SK-N-SH (cell line): Measurements from ENCODE around the gene HBP1. TPM values are rescaled to one million over a fixed set of nuclear protein-coding genes. Genes with fewer than 3 reads are reported as not detected.
"Not testable (repeated sequence)": the region's sequence is repeated elsewhere in the genome, so short reads cannot be mapped to it uniquely, and the experiment has no call there.

Experiments
- CTCF ChIA-PET: fragments of 300-600, 350-600 bp; formaldehyde crosslinking; extraction: SDS; loops from one replicate; lab custom pipeline; 2021; lab: Yijun Ruan, JAX
- POLR2A ChIA-PET: fragments of 350-600 bp; sonication (Branson Sonifier 250); formaldehyde crosslinking; extraction: SDS; loops from one replicate; lab custom pipeline; 2020; ENCODE audit warnings: antibody characterized with exemption, inconsistent platforms; lab: Yijun Ruan, JAX
- DNase-seq: peaks from one replicate; pipeline ENCODE4 v3.0.0; 2012
- H2AFZ ChIP-seq: fragments of 200-600 bp; sonication (generic); 2 replicates; pipeline ENCODE4 v1.8.1; 2016; ENCODE audit warnings: antibody characterized with exemption, mild to moderate bottlenecking, low read depth
- H3F3A ChIP-seq: fragments of 200-600 bp; sonication (generic); replicated peaks from 2 replicates; pipeline ENCODE3; 2016; ENCODE audit warnings: antibody characterized with exemption, mild to moderate bottlenecking; ENCODE audit not compliant: insufficient read depth
- H3K27ac ChIP-seq, 2 experiments: fragments of 200-500 bp in 1 of 2; fragments of 200-600 bp in 1 of 2; sonication (Bioruptor generic) in 1 of 2; sonication (generic), shearing (Covaris generic) in 1 of 2; 2 replicates each; pipeline versions ENCODE4 v1.5.1 to v1.6.1; 2014 to 2016; ENCODE audit warnings: low read depth in 2 of 2, inconsistent platforms in 1 of 2, low read length in 1 of 2, mild to moderate bottlenecking in 1 of 2, mixed read lengths in 1 of 2
- H3K27me3 ChIP-seq: fragments of 200-600 bp; sonication (generic), shearing (Covaris generic); 2 replicates; pipeline ENCODE4 v1.6.1; 2016; ENCODE audit warnings: mixed run types; ENCODE audit not compliant: insufficient read depth
- H3K36me3 ChIP-seq, 2 experiments: fragments of 200-500 bp in 1 of 2; fragments of 200-600 bp in 1 of 2; sonication (Bioruptor generic) in 1 of 2; sonication (generic) in 1 of 2; replicated peaks in 1 of 2; 2 replicates each; pipeline versions ENCODE3 to v1.5.1; 2014 to 2016; ENCODE audit warnings: low read length in 1 of 2, mild to moderate bottlenecking in 1 of 2; ENCODE audit not compliant: insufficient read depth in 2 of 2, control insufficient read depth in 1 of 2
- H3K4me1 ChIP-seq, 2 experiments: fragments of 200-500 bp in 1 of 2; fragments of 200-600 bp in 1 of 2; sonication (Bioruptor generic) in 1 of 2; sonication (generic), shearing (Covaris generic) in 1 of 2; 2 replicates each; pipeline versions ENCODE4 v1.5.1 to v1.6.1; 2014 to 2016; ENCODE audit warnings: low read depth in 1 of 2, low read length in 1 of 2, mixed run types in 1 of 2; ENCODE audit not compliant: insufficient read depth in 2 of 2, control insufficient read depth in 1 of 2
- H3K4me2 ChIP-seq: fragments of 200-600 bp; sonication (generic), shearing (Covaris generic); 2 replicates; pipeline ENCODE4 v1.6.1; 2017; ENCODE audit warnings: mixed run types
- H3K4me3 ChIP-seq, 2 experiments: fragments of 200-500 bp in 1 of 2; fragments of 200-600 bp in 1 of 2; sonication (Bioruptor generic) in 1 of 2; sonication (generic), shearing (Covaris generic) in 1 of 2; 2 replicates each; pipeline versions ENCODE4 v1.5.1 to v1.8.1; 2014 to 2016; ENCODE audit warnings: low read depth in 2 of 2, inconsistent platforms in 1 of 2, low read length in 1 of 2, mild to moderate bottlenecking in 1 of 2, mixed read lengths in 1 of 2, moderate library complexity in 1 of 2
- H3K79me2 ChIP-seq: fragments of 200-600 bp; sonication (generic); 2 replicates; pipeline ENCODE4 v1.8.1; 2017; ENCODE audit warnings: mild to moderate bottlenecking; ENCODE audit not compliant: insufficient read depth
- H3K9ac ChIP-seq: fragments of 200-600 bp; sonication (generic); 2 replicates; pipeline ENCODE4 v1.6.1; 2017; ENCODE audit warnings: mixed run types
- H3K9me2 ChIP-seq: fragments of 200-600 bp; sonication (generic); 2 replicates; pipeline ENCODE4 v1.6.1; 2017; ENCODE audit warnings: mixed run types
- H3K9me3 ChIP-seq: fragments of 200-600 bp; sonication (generic); 2 replicates; pipeline ENCODE4 v1.6.1; 2017; ENCODE audit warnings: mixed run types, mild to moderate bottlenecking, moderate library complexity
- H4K20me1 ChIP-seq: fragments of 200-600 bp; sonication (generic); 2 replicates; pipeline ENCODE4 v1.6.1; 2017; ENCODE audit warnings: mild to moderate bottlenecking, mixed run types; ENCODE audit not compliant: insufficient read depth
- CHD2 ChIP-seq: fragments of 150-350 bp; IDR thresholded peaks from 2 replicates; pipeline ENCODE4 v1.6.1; 2018; ENCODE audit warnings: low read length; ENCODE audit not compliant: partially characterized antibody
- EP300 ChIP-seq, 2 experiments: IDR thresholded peaks; 2 replicates each; pipeline versions ENCODE4 v1.4.0 to v1.6.1; 2012; ENCODE audit warnings: borderline replicate concordance in 1 of 2, low read depth in 1 of 2, low read length in 1 of 2
- FOXM1 ChIP-seq: IDR thresholded peaks from 2 replicates; pipeline ENCODE4 v1.4.0; 2012; ENCODE audit warnings: low read depth, mild to moderate bottlenecking
- MXI1 ChIP-seq: IDR thresholded peaks from 2 replicates; pipeline ENCODE4 v1.6.1; 2012; ENCODE audit warnings: mild to moderate bottlenecking, low read depth, low read length, improper control_type of control experiment
- NRF1 ChIP-seq: IDR thresholded peaks from 2 replicates; pipeline ENCODE4 v1.6.1; 2012; ENCODE audit warnings: low read depth, mild to moderate bottlenecking, low read length
- POLR2AphosphoS5 ChIP-seq: IDR thresholded peaks from 2 replicates; pipeline ENCODE4 v1.6.1; 2012; ENCODE audit warnings: low read depth, low read length
- RFX5 ChIP-seq: IDR thresholded peaks from 2 replicates; pipeline ENCODE4 v1.6.1; 2012; ENCODE audit warnings: mild to moderate bottlenecking, improper control_type of control experiment, low read length
- TAF1 ChIP-seq: IDR thresholded peaks from 2 replicates; pipeline ENCODE4 v1.6.1; 2012; ENCODE audit warnings: low read depth, mild to moderate bottlenecking, low read length, moderate library complexity, borderline replicate concordance
- TCF12 ChIP-seq: IDR thresholded peaks from 2 replicates; pipeline ENCODE4 v1.4.0; 2012
- YY1 ChIP-seq: IDR thresholded peaks from 2 replicates; pipeline ENCODE4 v1.4.0; 2012; ENCODE audit warnings: low read depth, mild to moderate bottlenecking
- WGBS: methylation state at CpG from one replicate; pipeline ENCODE4 v1.1.6; 2017; ENCODE audit warnings: low lambda C conversion rate; 5-methylcytosine and 5-hydroxymethylcytosine counted together
- polyA plus RNA-seq, 3 experiments: library from polyadenylated mRNA; depleted of rRNA; stranded (reverse); fragments of >200 nt; gene quantifications; 2 replicates each; pipeline ENCODE4 v1.2.3, GENCODE V29; 2012
- TF ChIP-seq, protein P1 (sequence below): fragments of 150-350 bp; IDR thresholded peaks from 2 replicates; pipeline ENCODE4 v1.6.1; 2017; ENCODE audit warnings: antibody characterized with exemption, low read length, low read depth, borderline replicate concordance
- TF ChIP-seq, protein P2 (sequence below): IDR thresholded peaks from 2 replicates; pipeline ENCODE4 v1.4.0; 2012; ENCODE audit warnings: low read depth, borderline replicate concordance
- TF ChIP-seq, protein P3 (sequence below): fragments of 200-600 bp; sonication (generic); IDR thresholded peaks from 2 replicates; pipeline ENCODE4 v1.6.1; 2017; ENCODE audit warnings: antibody characterized with exemption, mild to moderate bottlenecking, moderate library complexity
- TF ChIP-seq, protein P4 (sequence below): IDR thresholded peaks from 2 replicates; pipeline ENCODE4 v1.4.0; 2012; ENCODE audit warnings: low read depth
- TF ChIP-seq, protein P5 (sequence below): IDR thresholded peaks from 2 replicates; pipeline ENCODE4; 2012

HBP1 gene
- polyA plus RNA-seq, 1 of the 3 experiments (the other 2 are of a cell fraction), result 27.2 TPM

DNA sequence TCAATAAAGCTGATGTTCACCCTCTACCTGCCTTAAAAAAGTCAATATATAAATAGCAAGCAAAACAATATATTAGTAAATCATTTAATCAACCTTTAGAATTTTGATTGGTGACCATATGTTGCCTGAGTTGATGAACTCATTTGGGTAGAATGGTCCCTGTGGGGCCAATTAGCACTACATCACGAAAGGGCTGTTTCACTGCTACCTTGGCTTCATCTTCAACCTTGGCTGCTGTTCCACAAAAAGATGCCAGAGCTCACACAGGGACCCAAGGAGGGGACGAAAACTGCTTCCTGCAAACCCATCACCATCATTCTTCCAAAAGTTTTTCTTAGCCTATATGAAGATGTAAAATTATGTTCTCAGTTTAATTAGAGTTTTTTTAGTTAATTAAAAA lies 35.4 kb upstream of the HBP1 start:
- Histone ChIP-seq H3K79me2 (no peaks in the 10 kb centered on the region), H3K4me3 (no peak overlapping the region), H3K9ac (no peak overlapping the region), H3K4me1 (no peaks in the 10 kb centered on the region; a peak in 1 of 4 replicates), H3K27ac (no peak overlapping the region), H3K36me3 (peaks cover 0 to 9% of the 10 kb centered on the region in 2 experiments), H4K20me1 (no peaks in the 10 kb centered on the region), H2AFZ (no peak overlapping the region)
- 84% methylated on average over 2 of the region's 2 CpGs for WGBS
- ChIA-PET POLR2A (no interaction called here), CTCF (interaction anchor here (0.8 to 5.1 kb wide), 5 partner anchors 10 to 319 kb away, joined by 3 to 90 read pairs (median 8); no protein-coding TSS in a partner anchor)
- DNase-seq, result no peak
- no peak for TF ChIP-seq TCF12
- TF ChIP-seq MXI1, result no peak
- TF ChIP-seq EP300 (IDR thresholded peaks at IDR 0.05; ENCODE audit: borderline replicate concordance in 1 of 2, low read depth in 1 of 2, low read length in 1 of 2), result no peak
- TF ChIP-seq, protein P1, sequence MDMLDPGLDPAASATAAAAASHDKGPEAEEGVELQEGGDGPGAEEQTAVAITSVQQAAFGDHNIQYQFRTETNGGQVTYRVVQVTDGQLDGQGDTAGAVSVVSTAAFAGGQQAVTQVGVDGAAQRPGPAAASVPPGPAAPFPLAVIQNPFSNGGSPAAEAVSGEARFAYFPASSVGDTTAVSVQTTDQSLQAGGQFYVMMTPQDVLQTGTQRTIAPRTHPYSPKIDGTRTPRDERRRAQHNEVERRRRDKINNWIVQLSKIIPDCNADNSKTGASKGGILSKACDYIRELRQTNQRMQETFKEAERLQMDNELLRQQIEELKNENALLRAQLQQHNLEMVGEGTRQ, result no peak
- TF ChIP-seq, protein P2, sequence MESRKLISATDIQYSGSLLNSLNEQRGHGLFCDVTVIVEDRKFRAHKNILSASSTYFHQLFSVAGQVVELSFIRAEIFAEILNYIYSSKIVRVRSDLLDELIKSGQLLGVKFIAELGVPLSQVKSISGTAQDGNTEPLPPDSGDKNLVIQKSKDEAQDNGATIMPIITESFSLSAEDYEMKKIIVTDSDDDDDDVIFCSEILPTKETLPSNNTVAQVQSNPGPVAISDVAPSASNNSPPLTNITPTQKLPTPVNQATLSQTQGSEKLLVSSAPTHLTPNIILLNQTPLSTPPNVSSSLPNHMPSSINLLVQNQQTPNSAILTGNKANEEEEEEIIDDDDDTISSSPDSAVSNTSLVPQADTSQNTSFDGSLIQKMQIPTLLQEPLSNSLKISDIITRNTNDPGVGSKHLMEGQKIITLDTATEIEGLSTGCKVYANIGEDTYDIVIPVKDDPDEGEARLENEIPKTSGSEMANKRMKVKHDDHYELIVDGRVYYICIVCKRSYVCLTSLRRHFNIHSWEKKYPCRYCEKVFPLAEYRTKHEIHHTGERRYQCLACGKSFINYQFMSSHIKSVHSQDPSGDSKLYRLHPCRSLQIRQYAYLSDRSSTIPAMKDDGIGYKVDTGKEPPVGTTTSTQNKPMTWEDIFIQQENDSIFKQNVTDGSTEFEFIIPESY, result no peak
- no peak for TF ChIP-seq YY1
- TF ChIP-seq, protein P3, sequence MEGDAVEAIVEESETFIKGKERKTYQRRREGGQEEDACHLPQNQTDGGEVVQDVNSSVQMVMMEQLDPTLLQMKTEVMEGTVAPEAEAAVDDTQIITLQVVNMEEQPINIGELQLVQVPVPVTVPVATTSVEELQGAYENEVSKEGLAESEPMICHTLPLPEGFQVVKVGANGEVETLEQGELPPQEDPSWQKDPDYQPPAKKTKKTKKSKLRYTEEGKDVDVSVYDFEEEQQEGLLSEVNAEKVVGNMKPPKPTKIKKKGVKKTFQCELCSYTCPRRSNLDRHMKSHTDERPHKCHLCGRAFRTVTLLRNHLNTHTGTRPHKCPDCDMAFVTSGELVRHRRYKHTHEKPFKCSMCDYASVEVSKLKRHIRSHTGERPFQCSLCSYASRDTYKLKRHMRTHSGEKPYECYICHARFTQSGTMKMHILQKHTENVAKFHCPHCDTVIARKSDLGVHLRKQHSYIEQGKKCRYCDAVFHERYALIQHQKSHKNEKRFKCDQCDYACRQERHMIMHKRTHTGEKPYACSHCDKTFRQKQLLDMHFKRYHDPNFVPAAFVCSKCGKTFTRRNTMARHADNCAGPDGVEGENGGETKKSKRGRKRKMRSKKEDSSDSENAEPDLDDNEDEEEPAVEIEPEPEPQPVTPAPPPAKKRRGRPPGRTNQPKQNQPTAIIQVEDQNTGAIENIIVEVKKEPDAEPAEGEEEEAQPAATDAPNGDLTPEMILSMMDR, result no peak
- no peak for TF ChIP-seq NRF1
- no peak for TF ChIP-seq FOXM1
- TF ChIP-seq, all 33 proteins: peak for 0
- H3F3A ChIP-seq, result no peaks in the 10 kb centered on the region
- no peaks in the 10 kb centered on the region for H3K27me3 ChIP-seq
- H3K9me3 ChIP-seq, result no peaks in the 10 kb centered on the region
- no peak overlapping the region for H3K4me2 ChIP-seq
- H3K9me2 ChIP-seq, result no peaks in the 10 kb centered on the region

DNA sequence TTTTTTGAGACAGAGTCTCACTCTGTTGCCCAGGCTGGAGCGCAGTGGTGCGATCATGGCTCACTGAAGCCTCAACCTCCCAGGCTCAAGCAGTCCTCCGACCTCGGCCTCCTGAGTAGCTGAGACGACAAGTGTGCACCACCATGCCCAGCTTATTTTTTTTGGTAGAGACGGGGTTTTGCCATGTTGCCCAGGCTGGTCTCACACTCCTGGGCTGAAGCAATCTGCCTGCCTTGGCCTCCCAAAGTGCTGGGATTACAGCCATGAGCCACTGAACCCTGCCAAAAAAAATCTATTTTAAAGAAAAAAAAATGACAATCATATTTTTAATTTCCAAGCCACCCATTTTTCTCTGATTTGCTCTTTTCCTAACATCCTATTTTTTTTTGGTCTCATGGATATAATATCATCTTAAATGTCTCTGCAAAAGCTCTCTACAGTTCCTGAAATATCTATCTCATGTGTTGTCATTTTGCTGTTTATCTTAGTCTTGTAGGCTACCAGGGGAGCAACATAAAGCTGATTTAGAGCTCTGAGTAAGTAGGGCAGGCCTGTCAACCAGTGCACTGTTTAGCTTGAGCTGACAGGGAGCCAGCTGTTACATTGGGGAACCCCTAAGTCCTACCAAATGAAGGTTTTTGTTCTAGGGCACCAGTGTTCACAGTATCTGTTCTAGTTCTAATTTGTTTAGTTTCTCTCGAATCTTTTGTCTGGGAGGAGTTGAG lies 29.9 kb upstream of the HBP1 start:
- Histone ChIP-seq H3K9ac (no peak overlapping the region), H3K9me2 (no peaks in the 10 kb centered on the region), H3K36me3 (peaks cover 0 to 9% of the 10 kb centered on the region in 2 experiments), H3K4me2 (no peak overlapping the region), H3F3A (peaks cover 5% of the 10 kb centered on the region), H3K27me3 (no peaks in the 10 kb centered on the region), H3K79me2 (no peaks in the 10 kb centered on the region), H3K4me1 (no peaks in the 10 kb centered on the region; a peak in 1 of 4 replicates), H2AFZ (no peak overlapping the region), H3K27ac (no peak overlapping the region), H3K4me3 (no peak overlapping the region)
- CTCF ChIA-PET, result interaction anchor here (0.9 to 2.5 kb wide), 10 partner anchors 9 to 962 kb away, joined by 3 to 21 read pairs (median 4); no protein-coding TSS in a partner anchor
- no peak for DNase-seq
- POLR2A ChIA-PET, result no interaction called here
- TF ChIP-seq, protein P4, sequence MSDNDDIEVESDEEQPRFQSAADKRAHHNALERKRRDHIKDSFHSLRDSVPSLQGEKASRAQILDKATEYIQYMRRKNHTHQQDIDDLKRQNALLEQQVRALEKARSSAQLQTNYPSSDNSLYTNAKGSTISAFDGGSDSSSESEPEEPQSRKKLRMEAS, result no peak
- no peak for TF ChIP-seq TAF1
- TF ChIP-seq, protein P5, sequence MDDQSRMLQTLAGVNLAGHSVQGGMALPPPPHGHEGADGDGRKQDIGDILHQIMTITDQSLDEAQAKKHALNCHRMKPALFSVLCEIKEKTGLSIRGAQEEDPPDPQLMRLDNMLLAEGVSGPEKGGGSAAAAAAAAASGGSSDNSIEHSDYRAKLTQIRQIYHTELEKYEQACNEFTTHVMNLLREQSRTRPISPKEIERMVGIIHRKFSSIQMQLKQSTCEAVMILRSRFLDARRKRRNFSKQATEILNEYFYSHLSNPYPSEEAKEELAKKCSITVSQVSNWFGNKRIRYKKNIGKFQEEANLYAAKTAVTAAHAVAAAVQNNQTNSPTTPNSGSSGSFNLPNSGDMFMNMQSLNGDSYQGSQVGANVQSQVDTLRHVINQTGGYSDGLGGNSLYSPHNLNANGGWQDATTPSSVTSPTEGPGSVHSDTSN, result peak; percentile 29; the same call in 1 of the 2 replicates
- no peak for TF ChIP-seq EP300 (IDR thresholded peaks at IDR 0.05; ENCODE audit: borderline replicate concordance in 1 of 2, low read depth in 1 of 2, low read length in 1 of 2)
- no peak for TF ChIP-seq POLR2AphosphoS5
- no peak for TF ChIP-seq RFX5
- TF ChIP-seq CHD2, result no peak
- TF ChIP-seq TCF12, result 0 out of 2 replicates have a peak, but pooled peaks have one; percentile 17
- TF ChIP-seq, all 33 proteins: peak for 2
- H4K20me1 ChIP-seq, result no peaks in the 10 kb centered on the region
- 80% methylated on average over 7 of the region's 7 CpGs for WGBS
- H3K9me3 ChIP-seq, result no peaks in the 10 kb centered on the region

DNA sequence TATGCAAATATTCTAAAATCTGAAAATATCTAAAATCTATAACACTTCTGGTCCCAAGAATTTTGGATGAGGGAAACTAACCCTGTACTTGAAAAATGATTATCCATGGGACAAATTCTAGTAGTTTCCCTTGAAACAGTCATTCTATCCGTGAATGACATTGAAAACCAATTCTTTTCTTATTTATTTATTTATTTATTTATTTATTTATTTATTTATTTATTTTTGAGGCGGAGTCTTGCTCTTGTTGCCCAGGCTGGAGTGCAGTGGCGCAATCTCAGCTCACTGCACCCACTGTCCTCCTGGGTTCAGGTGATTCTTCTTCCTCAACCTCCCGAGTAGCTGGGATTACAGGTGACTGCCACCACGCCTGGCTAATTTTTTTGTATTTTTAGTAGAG lies 24.9 kb upstream of the HBP1 start:
- POLR2A ChIA-PET, DNase-seq, H2AFZ ChIP-seq, H4K20me1 ChIP-seq, H3K9me3 ChIP-seq, H3K4me3 ChIP-seq, H3K36me3 ChIP-seq, H3K4me2 ChIP-seq, H3K4me1 ChIP-seq, H3K9me2 ChIP-seq, H3K79me2 ChIP-seq, H3K27me3 ChIP-seq, H3K9ac ChIP-seq, H3K27ac ChIP-seq: not testable (repeated sequence)
- CTCF ChIA-PET, result interaction anchor here (1.1 to 1.6 kb wide), 2 partner anchors 12 kb away, joined by 4 to 5 read pairs; no protein-coding TSS in a partner anchor
- H3F3A ChIP-seq, result peaks cover 33% of the 10 kb centered on the region
- 75% methylated on average over 5 of the region's 5 CpGs for WGBS
